Neural cell (in vitro differentiated cells): Measurements from ENCODE around the gene MTX1. TPM values are rescaled to one million over a fixed set of nuclear protein-coding genes. Genes with fewer than 3 reads are reported as not detected.
"Not testable (repeated sequence)": the region's sequence is repeated elsewhere in the genome, so short reads cannot be mapped to it uniquely, and the experiment has no call there.

ENCODE experiments used
- H2AFZ ChIP-seq: fragments of 200-600, 300-800 bp; sonication (generic), shearing (Covaris generic); 2 replicates; pipeline ENCODE4 v1.6.0; 2014; ENCODE audit warnings: low read depth, mild to moderate bottlenecking, antibody characterized with exemption, low read length, moderate library complexity
- H3F3A ChIP-seq: fragments of 200-600 bp; shearing (Covaris generic); 2 replicates; pipeline ENCODE4 v1.6.1; 2016; ENCODE audit warnings: mild to moderate bottlenecking, moderate library complexity, mixed read lengths, antibody characterized with exemption, low read length; ENCODE audit not compliant: insufficient read depth, poor library complexity, severe bottlenecking
- H3K27ac ChIP-seq: fragments of 200-600, 300-800 bp; sonication (generic), shearing (Covaris generic); 2 replicates; pipeline ENCODE4 v1.5.1; 2014; ENCODE audit warnings: mild to moderate bottlenecking, low read length, moderate library complexity
- H3K27me3 ChIP-seq: fragments of 300-800, 200-600 bp; sonication (generic), shearing (Covaris generic); 2 replicates; pipeline ENCODE4 v1.6.0; 2014; ENCODE audit warnings: mild to moderate bottlenecking, low read depth, low read length, moderate library complexity; ENCODE audit not compliant: insufficient read depth
- H3K36me3 ChIP-seq: fragments of 300-800, 200-600 bp; sonication (generic), shearing (Covaris generic); 2 replicates; pipeline ENCODE4 v1.5.1; 2014; ENCODE audit warnings: mild to moderate bottlenecking, antibody characterized with exemption, low read length, moderate library complexity; ENCODE audit not compliant: insufficient read depth
- H3K4me2 ChIP-seq: fragments of 300-800, 200-600 bp; sonication (generic), shearing (Covaris generic); 2 replicates; pipeline ENCODE4 v1.6.0; 2014; ENCODE audit warnings: mild to moderate bottlenecking, low read length
- H3K4me3 ChIP-seq: fragments of 300-800, 200-600 bp; sonication (generic), shearing (Covaris generic); 2 replicates; pipeline ENCODE4 v1.5.1; 2014; ENCODE audit warnings: mild to moderate bottlenecking, low read length, moderate library complexity
- H3K79me2 ChIP-seq: fragments of 200-600 bp; shearing (Covaris generic); replicated peaks from 2 replicates; pipeline ENCODE4 v1.6.0; 2014; ENCODE audit warnings: mild to moderate bottlenecking, low read length, moderate library complexity; ENCODE audit not compliant: insufficient read depth
- H3K9ac ChIP-seq: fragments of 300-800, 200-600 bp; sonication (generic), shearing (Covaris generic); 2 replicates; pipeline ENCODE4 v1.6.1; 2016; ENCODE audit warnings: mild to moderate bottlenecking, low read length, mixed read lengths
- H3K9me2 ChIP-seq: fragments of 200-600 bp; shearing (Covaris generic); 2 replicates; pipeline ENCODE4 v1.6.1; 2016; ENCODE audit warnings: mild to moderate bottlenecking, low read length, mixed read lengths; ENCODE audit not compliant: insufficient read depth
- H3K9me3 ChIP-seq: fragments of 200-600, 300-800 bp; sonication (generic), shearing (Covaris generic); 2 replicates; pipeline ENCODE4 v1.6.1; 2016; ENCODE audit warnings: mild to moderate bottlenecking, mixed run types, low read length, moderate library complexity, mixed read lengths
- H4K20me1 ChIP-seq: fragments of 200-600 bp; shearing (Covaris generic); 2 replicates; pipeline ENCODE4 v1.6.1; 2016; ENCODE audit warnings: mild to moderate bottlenecking, mixed run types; ENCODE audit not compliant: insufficient read depth
- CTCF ChIP-seq: fragments of 450-650 bp; IDR thresholded peaks from 2 replicates; pipeline ENCODE4 v1.5.1; 2014; ENCODE audit warnings: antibody characterized with exemption, mild to moderate bottlenecking, moderate library complexity; ENCODE audit not compliant: poor library complexity, severe bottlenecking
- EP300 ChIP-seq: fragments of 450-650 bp; conservative IDR thresholded peaks from 2 replicates; pipeline ENCODE4 v1.6.1; 2014; ENCODE audit warnings: antibody characterized with exemption, mild to moderate bottlenecking, moderate library complexity; ENCODE audit not compliant: poor library complexity, severe bottlenecking
- EZH2 ChIP-seq: fragments of 200-600, 300-800 bp; shearing (Covaris generic), sonication (generic); IDR thresholded peaks from 2 replicates; pipeline ENCODE4 v1.6.1; 2014; ENCODE audit warnings: antibody characterized with exemption, low read length, borderline replicate concordance, mild to moderate bottlenecking; ENCODE audit not compliant: insufficient read depth, poor library complexity, severe bottlenecking
- MXI1 ChIP-seq: fragments of 450-650 bp; conservative IDR thresholded peaks from 2 replicates; pipeline ENCODE4 v1.6.1; 2014; ENCODE audit warnings: antibody characterized with exemption, mild to moderate bottlenecking; ENCODE audit not compliant: poor library complexity, severe bottlenecking
- POLR2AphosphoS5 ChIP-seq: IDR thresholded peaks from 2 replicates; pipeline ENCODE4 v1.6.1; 2012
- RAD21 ChIP-seq: fragments of 450-650 bp; conservative IDR thresholded peaks from 2 replicates; pipeline ENCODE4 v1.6.1; 2014; ENCODE audit warnings: antibody characterized with exemption, mild to moderate bottlenecking, moderate library complexity
- SMC3 ChIP-seq: fragments of 450-650 bp; conservative IDR thresholded peaks from 2 replicates; pipeline ENCODE4 v1.6.1; 2014; ENCODE audit warnings: antibody characterized with exemption, mild to moderate bottlenecking, moderate library complexity; ENCODE audit not compliant: poor library complexity
- TAF1 ChIP-seq: IDR thresholded peaks from 2 replicates; pipeline ENCODE4 v1.6.1; 2012; ENCODE audit warnings: low read depth
- polyA plus RNA-seq: library from polyadenylated mRNA; depleted of rRNA; stranded (reverse); fragments of >200 nt; gene quantifications from 2 replicates; pipeline ENCODE4 v1.2.3, GENCODE V29; 2014
- TF ChIP-seq, protein P1 (sequence below): IDR thresholded peaks from 2 replicates; pipeline ENCODE4 v1.6.1; 2012; ENCODE audit warnings: borderline replicate concordance

The MTX1 gene
- polyA plus RNA-seq, 1 donor from 2014 or later, result 55.0 TPM

DNA sequence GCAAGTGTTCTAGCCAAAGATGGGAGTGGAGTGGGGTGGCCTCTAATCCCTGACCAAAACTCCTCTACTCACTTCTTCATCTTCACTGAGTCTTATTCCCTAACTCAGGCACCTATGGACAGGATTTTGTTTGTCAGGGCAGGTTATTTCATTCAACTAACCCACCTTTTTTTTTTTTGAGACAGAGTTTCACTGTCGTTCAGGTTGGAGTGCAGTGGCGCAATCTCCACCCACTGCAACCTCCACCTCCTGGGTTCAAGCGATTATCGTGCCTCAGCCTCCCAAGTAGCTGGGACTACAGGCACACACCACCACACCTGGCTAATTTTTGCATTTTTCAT is 40.4 kb upstream of the MTX1 start:
- H3K4me2 ChIP-seq, H3K4me3 ChIP-seq, H3F3A ChIP-seq, H3K9me3 ChIP-seq, H3K9ac ChIP-seq, H3K36me3 ChIP-seq, H2AFZ ChIP-seq, H3K27me3 ChIP-seq, H4K20me1 ChIP-seq, H3K9me2 ChIP-seq, H3K27ac ChIP-seq: not testable (repeated sequence)
- H3K79me2 ChIP-seq, result peaks cover 10% of the 10 kb centered on the region

- Histone ChIP-seq H2AFZ (no peak overlapping the region), H3F3A (peaks cover 5% of the 10 kb centered on the region), H4K20me1 (no peaks in the 10 kb centered on the region), H3K79me2 (peaks cover 10% of the 10 kb centered on the region), H3K9me3 (no peaks in the 10 kb centered on the region), H3K27ac (no peak overlapping the region), H3K4me2 (no peak overlapping the region), H3K27me3 (no peaks in the 10 kb centered on the region), H3K9ac (no peak overlapping the region), H3K36me3 (no peaks in the 10 kb centered on the region), H3K4me3 (no peak overlapping the region), H3K9me2 (no peaks in the 10 kb centered on the region)
- TF ChIP-seq MXI1, result no peak
- TF ChIP-seq EP300, result no peak
- no peak for TF ChIP-seq EZH2
Measured at GRCh38 chr1:155168456-155169210, 39.9 kb upstream of the MTX1 start.

GRCh38 chr1:155169541-155169940 is 39.0 kb upstream of the MTX1 start:
- Histone ChIP-seq H3K36me3 (no peaks in the 10 kb centered on the region), H3K27ac (no peak overlapping the region), H3K9me3 (no peaks in the 10 kb centered on the region), H3K9me2 (no peaks in the 10 kb centered on the region), H3K27me3 (no peaks in the 10 kb centered on the region), H3F3A (peaks cover 5% of the 10 kb centered on the region), H3K4me2 (no peak overlapping the region), H2AFZ (no peak overlapping the region), H3K4me3 (no peak overlapping the region), H3K9ac (no peak overlapping the region), H4K20me1 (no peaks in the 10 kb centered on the region), H3K79me2 (peaks cover 15% of the 10 kb centered on the region)
- TF ChIP-seq MXI1 (no peak), CTCF (no peak), EZH2 (no peak), EP300 (no peak), RAD21 (no peak), TAF1 (no peak), POLR2AphosphoS5 (no peak), SMC3 (no peak)
- TF ChIP-seq, protein P1, sequence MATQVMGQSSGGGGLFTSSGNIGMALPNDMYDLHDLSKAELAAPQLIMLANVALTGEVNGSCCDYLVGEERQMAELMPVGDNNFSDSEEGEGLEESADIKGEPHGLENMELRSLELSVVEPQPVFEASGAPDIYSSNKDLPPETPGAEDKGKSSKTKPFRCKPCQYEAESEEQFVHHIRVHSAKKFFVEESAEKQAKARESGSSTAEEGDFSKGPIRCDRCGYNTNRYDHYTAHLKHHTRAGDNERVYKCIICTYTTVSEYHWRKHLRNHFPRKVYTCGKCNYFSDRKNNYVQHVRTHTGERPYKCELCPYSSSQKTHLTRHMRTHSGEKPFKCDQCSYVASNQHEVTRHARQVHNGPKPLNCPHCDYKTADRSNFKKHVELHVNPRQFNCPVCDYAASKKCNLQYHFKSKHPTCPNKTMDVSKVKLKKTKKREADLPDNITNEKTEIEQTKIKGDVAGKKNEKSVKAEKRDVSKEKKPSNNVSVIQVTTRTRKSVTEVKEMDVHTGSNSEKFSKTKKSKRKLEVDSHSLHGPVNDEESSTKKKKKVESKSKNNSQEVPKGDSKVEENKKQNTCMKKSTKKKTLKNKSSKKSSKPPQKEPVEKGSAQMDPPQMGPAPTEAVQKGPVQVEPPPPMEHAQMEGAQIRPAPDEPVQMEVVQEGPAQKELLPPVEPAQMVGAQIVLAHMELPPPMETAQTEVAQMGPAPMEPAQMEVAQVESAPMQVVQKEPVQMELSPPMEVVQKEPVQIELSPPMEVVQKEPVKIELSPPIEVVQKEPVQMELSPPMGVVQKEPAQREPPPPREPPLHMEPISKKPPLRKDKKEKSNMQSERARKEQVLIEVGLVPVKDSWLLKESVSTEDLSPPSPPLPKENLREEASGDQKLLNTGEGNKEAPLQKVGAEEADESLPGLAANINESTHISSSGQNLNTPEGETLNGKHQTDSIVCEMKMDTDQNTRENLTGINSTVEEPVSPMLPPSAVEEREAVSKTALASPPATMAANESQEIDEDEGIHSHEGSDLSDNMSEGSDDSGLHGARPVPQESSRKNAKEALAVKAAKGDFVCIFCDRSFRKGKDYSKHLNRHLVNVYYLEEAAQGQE, result no peak
